ENCODE results near the gene SLIT1. TPM values are rescaled to one million over a fixed set of nuclear protein-coding genes. Genes with fewer than 3 reads are reported as not detected.

The SLIT1 gene
- total RNA-seq, 1 donor from 2014 or later, result 55.7 TPM

- peaks cover 6% of the 10 kb centered on the region for H3K27me3 Mint-ChIP-seq
- H3K36me3 Mint-ChIP-seq, result no peaks in the 10 kb centered on the region
- no peak overlapping the region for H3K4me3 Mint-ChIP-seq
- peaks cover 40% of the 10 kb centered on the region for H3K4me1 Mint-ChIP-seq (ENCODE audit: unreplicated experiment)
- TF ChIP-seq, protein P1, sequence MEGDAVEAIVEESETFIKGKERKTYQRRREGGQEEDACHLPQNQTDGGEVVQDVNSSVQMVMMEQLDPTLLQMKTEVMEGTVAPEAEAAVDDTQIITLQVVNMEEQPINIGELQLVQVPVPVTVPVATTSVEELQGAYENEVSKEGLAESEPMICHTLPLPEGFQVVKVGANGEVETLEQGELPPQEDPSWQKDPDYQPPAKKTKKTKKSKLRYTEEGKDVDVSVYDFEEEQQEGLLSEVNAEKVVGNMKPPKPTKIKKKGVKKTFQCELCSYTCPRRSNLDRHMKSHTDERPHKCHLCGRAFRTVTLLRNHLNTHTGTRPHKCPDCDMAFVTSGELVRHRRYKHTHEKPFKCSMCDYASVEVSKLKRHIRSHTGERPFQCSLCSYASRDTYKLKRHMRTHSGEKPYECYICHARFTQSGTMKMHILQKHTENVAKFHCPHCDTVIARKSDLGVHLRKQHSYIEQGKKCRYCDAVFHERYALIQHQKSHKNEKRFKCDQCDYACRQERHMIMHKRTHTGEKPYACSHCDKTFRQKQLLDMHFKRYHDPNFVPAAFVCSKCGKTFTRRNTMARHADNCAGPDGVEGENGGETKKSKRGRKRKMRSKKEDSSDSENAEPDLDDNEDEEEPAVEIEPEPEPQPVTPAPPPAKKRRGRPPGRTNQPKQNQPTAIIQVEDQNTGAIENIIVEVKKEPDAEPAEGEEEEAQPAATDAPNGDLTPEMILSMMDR (conservative IDR thresholded peaks at IDR 0.05), result no peak
- H3K27ac Mint-ChIP-seq, result no peak overlapping the region
- DNase-seq (ENCODE audit: extremely low spot score, unreplicated experiment), result no peak
- H3K9me3 Mint-ChIP-seq, result no peaks in the 10 kb centered on the region
Observed at GRCh38 chr10:97103316-97104080, 82.3 kb downstream of the SLIT1 start.

- peaks cover 49% of the 10 kb centered on the region for H3K4me1 Mint-ChIP-seq (ENCODE audit: unreplicated experiment)
- no peak overlapping the region for H3K4me3 Mint-ChIP-seq
- no peaks in the 10 kb centered on the region for H3K9me3 Mint-ChIP-seq
- no peaks in the 10 kb centered on the region for H3K36me3 Mint-ChIP-seq
- no peak for DNase-seq (ENCODE audit: extremely low spot score, unreplicated experiment)
- H3K27ac Mint-ChIP-seq, result no peak overlapping the region
- TF ChIP-seq, protein P1 (conservative IDR thresholded peaks at IDR 0.05), result no peak
- peaks cover 14% of the 10 kb centered on the region for H3K27me3 Mint-ChIP-seq
Observed at GRCh38 chr10:97102441-97102840, 83.3 kb downstream of the SLIT1 start.

GRCh38 chr10:97101166-97101940 is 84.4 kb downstream of the SLIT1 start:
- Mint-ChIP-seq H3K9me3 (no peaks in the 10 kb centered on the region), H3K4me1 (ENCODE audit: unreplicated experiment) (peaks cover 56% of the 10 kb centered on the region), H3K4me3 (no peak overlapping the region), H3K36me3 (no peaks in the 10 kb centered on the region), H3K27ac (no peak overlapping the region), H3K27me3 (peaks cover 14% of the 10 kb centered on the region)
- no peak for DNase-seq (ENCODE audit: extremely low spot score, unreplicated experiment)
- TF ChIP-seq, protein P1 (conservative IDR thresholded peaks at IDR 0.05), result peak; percentile 36

- Mint-ChIP-seq H3K36me3 (no peaks in the 10 kb centered on the region), H3K4me1 (ENCODE audit: unreplicated experiment) (peaks cover 58% of the 10 kb centered on the region), H3K27ac (no peak overlapping the region), H3K27me3 (peaks cover 11% of the 10 kb centered on the region), H3K9me3 (no peaks in the 10 kb centered on the region), H3K4me3 (no peak overlapping the region)
- DNase-seq (ENCODE audit: extremely low spot score, unreplicated experiment), result no peak
- TF ChIP-seq, protein P1 (conservative IDR thresholded peaks at IDR 0.05), result no peak
Observed at GRCh38 chr10:97100657-97101056, 85.1 kb downstream of the SLIT1 start.

- no peaks in the 10 kb centered on the region for H3K9me3 Mint-ChIP-seq
- H3K36me3 Mint-ChIP-seq, result no peaks in the 10 kb centered on the region
- no peak for DNase-seq (ENCODE audit: extremely low spot score, unreplicated experiment)
- H3K4me3 Mint-ChIP-seq, result no peak overlapping the region
- TF ChIP-seq, protein P1 (conservative IDR thresholded peaks at IDR 0.05), result no peak
- no peak overlapping the region for H3K27ac Mint-ChIP-seq
- H3K27me3 Mint-ChIP-seq, result peaks cover 11% of the 10 kb centered on the region
- peaks cover 55% of the 10 kb centered on the region for H3K4me1 Mint-ChIP-seq (ENCODE audit: unreplicated experiment)
Observed at GRCh38 chr10:97099868-97100267, 85.9 kb downstream of the SLIT1 start.
